ENCODE results near the gene SIGLEC12.

SIGLEC12 gene

DNA sequence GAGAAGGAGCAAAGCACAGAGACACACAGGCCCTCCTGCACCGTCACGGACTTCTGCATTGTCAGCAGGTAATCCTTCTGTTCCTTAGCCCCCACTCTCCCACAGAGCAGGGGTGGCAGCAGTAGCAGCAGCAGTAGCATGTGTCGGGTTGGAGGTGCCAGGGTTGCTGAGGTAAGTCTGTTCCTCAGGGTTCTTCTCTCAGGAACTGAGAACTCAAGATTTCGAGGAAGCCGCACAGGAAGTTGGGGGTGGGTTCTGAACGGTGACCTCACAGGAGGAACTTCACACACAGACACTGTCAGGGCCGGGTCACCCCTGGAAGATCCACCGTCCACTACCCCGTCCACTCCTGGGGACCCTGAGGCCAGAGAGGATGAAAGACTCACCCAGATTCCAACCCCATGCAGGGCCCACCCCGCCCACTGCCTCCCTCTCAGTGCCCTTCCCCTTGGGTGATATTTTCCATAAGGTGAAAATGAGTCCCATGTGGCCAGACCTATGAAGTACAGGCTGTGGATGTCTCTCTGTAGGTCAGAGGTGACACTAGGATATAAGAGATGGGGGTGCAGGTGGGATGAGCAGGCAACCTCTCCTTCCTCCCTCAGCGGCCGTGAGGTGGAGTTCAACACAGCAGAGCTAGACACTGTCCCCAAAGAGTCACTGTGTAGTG lies at the start of gene SIGLEC12:
Gene SIGLEC12, minus strand, starts transcription at position 207 of the 670 bp plus-strand sequence. Its CDS starts 67 bp downstream, at position 140.
- no peak for DNase-seq (ENCODE audit: low read depth in 1 of 2, low spot score in 1 of 2)

DNA sequence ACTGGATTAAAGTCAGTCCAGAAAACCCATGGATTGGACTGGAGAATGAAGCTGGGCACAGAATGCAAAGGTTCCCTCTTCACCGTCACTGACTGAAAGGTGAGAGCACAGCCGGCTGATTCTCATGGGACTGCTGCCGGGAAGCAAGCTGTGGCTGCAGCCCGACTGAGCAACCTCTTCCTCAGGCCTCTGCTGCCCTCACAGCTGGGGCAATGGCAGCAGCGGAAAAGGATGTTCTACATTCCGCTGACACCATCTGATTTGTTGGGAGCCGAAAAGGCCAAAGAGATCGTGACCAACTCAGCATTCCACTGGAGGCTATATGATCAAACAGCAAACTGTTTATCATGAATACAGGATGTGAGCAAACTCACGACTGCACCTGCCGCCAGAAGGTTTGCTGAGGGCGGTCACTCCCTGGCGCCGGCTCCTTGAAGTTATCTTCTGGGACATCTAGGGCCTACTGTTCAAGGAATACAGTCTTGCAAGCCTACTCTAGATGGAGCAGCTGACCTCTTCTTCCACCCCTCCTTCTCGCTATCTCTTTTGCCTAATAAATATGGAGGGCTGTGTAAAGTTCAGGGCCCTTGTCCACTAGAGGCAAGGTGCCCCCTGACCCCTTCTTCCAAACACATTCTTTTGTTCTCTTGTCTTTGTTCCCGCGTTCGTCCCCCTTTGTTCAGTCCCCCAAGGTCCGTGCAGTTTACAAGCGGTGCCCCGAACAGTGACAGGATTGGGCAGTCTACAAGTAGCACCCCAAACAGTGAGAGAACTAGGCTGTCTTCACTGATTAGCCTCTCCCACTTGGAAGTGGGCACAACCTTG lies 49.5 kb upstream of the SIGLEC12 start:
- no peak for DNase-seq (ENCODE audit: low read depth in 1 of 2, low spot score in 1 of 2)

DNA sequence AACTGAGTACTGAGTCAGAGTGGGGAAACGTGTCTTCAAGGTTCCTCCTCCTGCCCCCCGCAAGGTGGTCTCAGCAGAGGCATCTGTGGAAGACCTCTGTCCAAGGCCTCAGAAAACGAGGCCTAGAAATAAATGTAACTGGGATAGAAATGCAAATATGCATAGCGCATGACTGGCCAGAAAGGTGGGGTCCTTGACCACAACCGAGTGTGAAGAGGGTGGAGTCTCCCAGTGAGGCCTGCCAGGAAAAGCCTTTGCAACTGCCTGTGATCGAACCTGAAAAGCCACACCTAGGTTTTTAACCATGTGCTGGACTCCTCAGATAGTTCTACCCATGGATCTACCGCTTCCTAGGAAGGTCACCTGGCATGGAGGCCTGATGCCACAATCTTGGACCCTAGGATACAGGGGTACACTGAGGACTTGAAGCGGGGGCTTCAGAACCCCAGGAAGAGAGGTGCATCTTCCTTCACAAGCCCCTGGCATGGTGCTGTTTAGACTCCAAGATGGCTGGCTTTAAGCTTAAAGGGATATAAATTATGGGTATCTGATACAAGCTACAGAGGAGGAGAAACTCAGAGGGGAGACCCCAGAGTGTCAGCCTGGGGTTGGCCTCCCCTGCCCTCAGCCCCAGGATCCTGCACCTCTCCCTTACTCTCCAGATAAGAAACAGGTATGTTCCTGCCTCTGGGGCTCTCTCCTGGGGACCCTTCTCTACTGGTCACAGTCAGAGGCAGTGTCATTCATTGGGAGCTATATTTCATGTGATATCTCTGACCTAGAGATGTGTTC lies 48.1 kb upstream of the SIGLEC12 start:
- no peak for DNase-seq (ENCODE audit: low read depth in 1 of 2, low spot score in 1 of 2)

DNA sequence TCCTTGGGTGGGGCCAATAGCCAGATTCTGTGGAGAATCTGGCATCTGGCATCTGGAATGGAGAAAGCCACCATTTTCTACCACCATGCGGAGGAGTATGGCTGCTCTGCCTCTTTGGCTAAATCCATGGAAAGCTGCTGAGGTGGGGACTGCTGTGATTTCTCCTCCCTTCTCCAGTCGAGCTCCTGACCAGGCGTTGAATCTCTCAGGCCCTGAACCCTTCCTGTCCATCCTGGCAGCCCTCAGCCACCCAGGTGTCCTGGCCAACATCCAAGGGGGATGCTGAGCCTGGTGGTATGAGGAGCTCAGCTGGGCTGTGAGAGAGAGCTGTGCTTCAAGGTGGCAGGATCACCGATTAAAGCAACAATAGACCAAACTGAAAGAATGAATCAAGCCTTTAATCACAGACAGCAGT lies 47.3 kb upstream of the SIGLEC12 start:
- DNase-seq (ENCODE audit: low read depth in 1 of 2, low spot score in 1 of 2): no peak

DNA sequence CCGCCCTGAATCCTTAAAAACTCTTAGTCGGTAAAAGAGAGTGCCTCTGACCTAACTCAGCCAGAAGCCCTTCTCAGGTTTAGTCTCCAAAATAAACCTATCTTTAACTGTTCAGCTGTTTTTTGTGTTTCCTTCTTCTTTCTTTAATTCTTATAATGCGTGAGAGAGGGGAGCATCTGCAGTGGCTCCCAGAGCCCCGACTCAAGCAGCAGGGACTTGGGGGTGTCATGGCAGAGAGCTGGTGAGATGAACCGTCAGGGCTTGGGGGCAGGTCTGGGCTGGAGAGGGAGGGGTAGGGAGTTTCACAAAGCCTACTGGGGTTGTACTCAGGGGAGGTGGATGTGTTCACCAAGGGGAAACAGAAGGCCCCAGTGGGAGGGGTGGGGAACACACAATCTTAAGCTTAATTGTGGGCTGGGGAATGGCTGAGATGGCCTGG lies 46.6 kb upstream of the SIGLEC12 start:
- DNase-seq (ENCODE audit: low read depth in 1 of 2, low spot score in 1 of 2): no peak

DNA sequence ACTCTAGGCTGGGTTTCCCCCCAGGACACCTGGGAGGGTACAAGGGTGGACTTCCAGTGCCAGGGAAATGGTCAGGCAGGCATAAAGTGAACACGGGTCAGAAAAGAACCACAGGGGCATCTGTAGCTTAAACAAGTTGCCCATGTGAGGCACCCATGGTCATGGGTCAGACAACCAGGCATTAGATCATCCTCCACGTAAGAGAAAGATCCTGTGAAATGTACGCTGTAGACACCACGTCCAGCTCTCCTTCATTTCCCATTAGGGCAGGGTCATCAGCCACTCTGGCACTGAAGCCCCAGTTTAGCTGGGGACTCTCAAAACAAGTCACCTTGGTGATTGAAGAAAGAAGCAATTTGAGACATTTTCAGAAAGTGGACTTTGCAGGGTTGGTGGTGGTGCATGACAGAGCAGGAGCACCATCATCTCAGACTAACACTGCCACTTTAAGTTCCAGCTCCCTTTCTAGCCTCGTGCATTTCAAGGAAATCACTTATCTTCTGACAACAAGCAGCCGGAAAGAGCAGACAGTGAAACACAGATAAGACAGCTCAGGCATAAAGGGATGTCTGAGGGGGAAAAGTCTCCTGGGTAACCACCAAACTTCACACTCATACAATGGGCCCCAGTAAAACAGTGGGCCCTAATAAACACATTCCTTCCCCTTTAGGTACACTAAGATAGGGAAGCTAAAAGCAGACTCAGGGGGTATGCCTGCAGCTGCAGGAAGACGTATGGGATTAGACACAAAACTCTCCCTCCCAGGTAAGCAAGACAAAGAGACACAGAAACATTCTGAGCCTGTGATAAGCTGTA lies 46.0 kb upstream of the SIGLEC12 start:
- DNase-seq (ENCODE audit: low read depth in 1 of 2, low spot score in 1 of 2): no peak

DNA sequence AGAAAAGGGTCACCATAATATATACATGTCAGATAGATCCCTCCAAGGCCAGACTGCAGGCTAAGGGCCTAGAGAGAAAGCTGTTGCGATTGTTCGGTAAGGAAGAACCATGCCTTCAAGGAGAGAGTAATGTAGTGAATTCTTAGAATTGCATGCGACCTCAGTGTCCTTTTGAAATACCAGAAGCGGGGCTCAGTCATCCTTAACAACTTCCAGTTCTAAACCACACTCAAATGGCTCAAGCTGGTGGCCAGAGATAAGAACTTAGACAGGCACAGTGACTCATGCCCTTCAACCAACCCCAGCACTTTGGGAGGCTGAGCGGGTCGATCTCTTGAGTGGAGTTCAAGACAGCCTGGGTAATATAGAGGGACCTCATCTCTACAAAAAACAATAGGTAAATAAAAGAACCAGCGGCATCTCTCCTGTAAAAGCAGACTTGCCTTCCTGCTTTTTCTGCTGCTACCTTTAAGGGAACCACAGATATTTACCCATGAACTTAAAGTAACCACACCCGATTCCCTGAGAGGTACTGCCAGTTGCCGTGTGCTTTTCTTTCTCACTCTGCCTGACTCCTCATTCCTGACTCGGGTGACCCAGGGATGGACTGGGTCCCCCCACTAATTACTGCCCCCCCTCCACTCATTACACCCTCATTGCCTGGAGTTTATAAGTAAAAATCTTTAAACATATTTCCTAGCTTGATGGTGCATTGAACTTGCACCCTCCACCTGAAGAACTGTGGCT lies 45.2 kb upstream of the SIGLEC12 start:
- no peak for DNase-seq (ENCODE audit: low read depth in 1 of 2, low spot score in 1 of 2)

DNA sequence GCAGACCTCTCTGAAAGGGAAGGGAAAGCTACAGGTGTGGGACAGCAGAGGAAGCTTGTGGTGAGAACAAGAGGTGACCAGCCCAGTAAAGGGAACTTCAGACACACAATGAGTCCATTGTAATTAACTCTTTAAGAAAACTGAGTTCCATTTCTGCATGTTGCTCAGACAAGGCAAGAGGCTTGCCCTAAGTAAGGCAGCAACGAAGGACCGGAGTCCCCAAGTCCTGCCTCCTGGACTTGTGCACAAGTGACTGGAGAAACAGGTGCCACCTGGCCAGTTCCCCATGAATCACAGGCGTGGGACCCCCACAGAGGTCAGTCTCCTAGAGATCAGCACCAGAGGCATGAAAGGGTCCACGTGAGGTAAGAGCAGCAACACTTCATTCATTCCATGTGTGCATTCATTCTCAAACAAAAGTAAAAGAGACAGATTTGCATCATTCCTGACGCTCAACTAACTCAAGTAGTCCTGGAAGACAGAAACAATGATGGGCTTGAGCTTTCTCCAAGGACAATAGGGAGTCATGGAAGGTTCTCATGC lies 44.6 kb upstream of the SIGLEC12 start:
- no peak for DNase-seq (ENCODE audit: low read depth in 1 of 2, low spot score in 1 of 2)

DNA sequence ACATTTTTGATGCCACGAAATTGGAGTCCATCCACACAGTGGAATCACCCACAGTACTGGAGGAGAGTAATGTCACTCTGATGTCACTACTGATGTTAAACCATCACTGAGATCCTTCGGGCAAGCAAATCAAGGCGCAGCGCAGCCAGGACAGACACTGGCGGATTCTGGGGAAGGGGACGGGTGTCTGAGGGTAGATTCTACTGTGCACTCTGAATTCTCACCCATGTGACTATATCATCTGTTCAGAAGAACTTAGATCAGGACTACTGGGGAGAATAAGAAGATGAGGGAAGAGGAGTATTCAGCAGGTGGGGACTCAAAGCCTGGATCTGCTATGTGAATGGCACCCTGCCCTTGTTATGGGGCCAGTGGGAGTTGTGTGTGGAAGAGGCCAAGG lies 42.4 kb upstream of the SIGLEC12 start:
- DNase-seq (ENCODE audit: low read depth in 1 of 2, low spot score in 1 of 2): no peak

DNA sequence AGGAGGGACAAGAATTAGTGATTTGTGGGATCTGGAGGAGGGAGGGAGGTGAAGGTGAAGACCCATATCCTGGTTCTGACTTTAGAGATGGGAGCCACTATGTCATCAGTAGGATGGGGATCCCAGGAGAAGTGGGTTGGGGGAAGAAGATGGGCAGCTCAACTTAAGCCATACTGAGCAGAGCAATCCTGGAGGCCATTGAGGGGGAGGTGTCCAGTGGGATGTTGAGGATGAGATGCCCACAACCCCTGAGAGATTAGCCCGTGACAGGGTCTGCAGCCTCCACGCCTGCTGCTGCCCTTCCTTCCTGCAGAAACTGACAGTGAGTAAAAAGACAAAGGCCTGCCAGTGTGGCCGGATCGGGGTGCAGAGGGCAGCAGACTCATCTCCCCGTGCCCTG lies 41.1 kb upstream of the SIGLEC12 start:
- DNase-seq (ENCODE audit: low read depth in 1 of 2, low spot score in 1 of 2): no peak

DNA sequence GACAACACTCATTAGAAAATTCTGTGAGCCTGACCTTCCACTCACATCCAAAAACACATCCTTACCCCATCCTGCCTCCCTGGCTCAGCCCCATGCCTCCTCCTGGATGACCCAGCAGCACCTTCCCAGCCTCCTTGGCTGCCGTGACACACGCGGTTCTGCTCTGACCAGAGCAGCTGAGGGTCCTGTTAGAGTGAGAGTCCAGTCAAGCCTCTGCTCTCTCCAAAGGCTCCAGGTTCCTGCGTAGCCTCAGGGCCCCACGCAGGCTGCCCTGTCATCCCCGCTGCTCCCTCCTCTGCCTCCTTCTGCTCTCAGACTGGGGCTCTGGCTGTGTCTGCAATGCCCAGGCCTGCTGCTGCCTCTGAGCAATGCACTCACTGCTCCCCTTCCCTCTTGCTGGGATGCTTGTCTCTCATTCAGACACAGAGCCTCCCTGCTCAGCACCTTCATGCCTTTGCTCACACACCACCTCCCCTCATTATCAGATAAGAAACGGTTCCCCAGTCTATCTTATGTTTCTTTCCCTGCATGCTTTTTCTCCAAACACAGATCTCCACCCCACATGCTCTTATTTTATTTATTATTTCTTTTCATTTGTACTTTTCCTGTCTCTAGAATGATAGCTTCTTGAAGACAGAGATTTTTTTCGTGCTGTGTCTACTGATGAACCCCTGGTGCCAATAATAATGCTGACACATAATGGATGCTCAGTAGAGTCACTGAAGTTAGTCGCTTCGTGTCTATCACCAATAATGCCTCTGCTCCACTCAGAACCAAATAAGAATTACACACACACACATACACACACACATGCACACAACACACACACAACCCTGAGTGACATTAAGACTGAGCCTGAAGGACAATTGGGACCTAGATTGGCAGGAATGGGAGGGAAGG lies 40.1 kb upstream of the SIGLEC12 start:
- DNase-seq (ENCODE audit: low read depth in 1 of 2, low spot score in 1 of 2): no peak

DNA sequence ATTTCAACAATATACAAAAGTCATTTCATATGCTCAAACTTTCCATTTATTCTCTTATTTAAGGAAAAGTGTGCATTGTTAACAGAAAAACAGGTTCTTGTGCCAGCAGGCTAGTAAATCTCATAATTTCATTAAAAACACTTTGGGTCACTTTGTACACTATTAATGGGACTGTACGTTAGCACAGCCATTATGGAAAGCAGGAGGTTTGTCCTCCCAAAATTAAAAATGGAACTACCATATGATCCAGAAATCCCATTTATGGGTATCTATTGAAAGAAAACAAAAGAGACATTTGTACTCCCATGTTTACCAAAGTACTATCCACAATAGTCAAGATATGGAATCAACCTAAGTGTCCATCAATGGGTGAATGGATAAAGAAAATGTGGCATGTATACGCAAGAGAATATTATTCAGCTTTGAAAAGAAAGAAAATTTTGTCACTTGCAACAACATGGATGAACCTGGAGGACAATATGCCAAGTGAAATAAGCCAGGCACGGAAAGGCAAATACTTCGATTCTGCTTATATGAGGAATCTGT lies 38.3 kb upstream of the SIGLEC12 start:
- no peak for DNase-seq (ENCODE audit: low read depth in 1 of 2, low spot score in 1 of 2)

DNA sequence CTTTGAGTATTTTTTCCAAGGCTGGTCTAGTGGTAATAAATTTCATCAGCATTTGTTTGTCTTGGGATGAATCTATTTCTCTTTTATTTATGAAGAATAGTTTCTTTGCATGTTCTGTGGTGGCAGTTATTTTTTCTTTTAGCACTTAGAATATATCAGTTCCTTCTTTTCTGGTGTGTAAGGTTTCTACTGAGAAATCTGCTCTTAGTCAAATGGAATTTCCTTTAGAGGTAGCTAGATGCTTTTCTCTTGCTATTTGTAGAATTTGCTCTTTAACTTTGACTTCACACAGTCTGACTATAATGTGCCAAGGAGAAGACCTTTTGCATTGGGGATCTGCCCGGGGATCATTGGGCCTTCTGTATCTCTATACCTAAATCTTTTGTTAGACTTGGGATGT lies 33.9 kb upstream of the SIGLEC12 start:
- no peak for DNase-seq (ENCODE audit: low read depth in 1 of 2, low spot score in 1 of 2)

DNA sequence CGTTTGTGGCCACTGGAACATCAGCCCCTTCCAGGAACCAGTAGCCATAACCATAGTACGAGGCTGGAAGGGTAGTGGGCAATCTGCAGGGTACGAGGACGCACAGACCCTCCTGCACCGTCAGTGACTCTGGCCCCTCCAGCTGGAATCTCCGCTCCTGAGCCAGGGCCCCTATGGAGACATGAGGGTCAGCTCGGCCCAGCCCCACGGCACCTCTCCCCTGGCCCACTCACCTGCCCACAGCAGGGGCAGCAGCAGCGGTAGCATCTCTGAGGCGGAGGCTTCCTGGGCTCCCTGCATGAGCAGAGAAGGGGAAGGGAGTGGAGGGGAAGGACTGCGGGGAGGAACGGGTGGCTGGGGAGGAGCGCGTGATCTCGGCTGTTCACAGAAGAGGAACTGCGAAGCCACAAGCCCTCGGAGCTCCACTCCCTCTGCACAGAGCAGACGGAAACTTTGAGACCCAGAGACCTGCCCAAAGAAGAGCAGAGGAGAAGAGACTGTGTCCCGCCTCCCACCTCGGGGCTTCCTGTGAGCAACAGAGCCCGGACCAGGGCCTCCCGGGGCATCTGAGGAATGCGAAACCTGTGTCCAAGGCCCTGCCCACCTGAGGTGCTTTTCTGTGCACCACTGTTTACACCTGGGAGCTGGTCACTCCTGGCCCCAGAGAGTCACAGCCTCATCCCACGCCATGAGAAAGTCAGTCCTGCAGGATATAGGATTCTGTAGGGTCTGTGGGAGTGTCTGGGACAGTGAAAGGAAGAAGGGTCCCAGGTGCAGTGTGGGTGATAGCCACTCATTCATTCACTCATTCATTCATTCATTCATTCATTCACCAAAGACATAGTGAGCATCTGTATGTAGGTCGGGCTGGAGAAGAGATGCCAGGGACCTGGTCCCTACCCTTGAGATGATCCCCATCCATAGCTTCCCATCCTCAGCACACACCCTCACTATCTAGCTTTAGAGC lies 30.0 kb upstream of the SIGLEC12 start, which contains the start of gene SIGLEC6:
Gene SIGLEC6, minus strand, starts transcription at position 322 of the 967 bp plus-strand sequence. Its CDS starts 22 bp downstream, at position 300.
- DNase-seq (ENCODE audit: low read depth in 1 of 2, low spot score in 1 of 2): no peak

DNA sequence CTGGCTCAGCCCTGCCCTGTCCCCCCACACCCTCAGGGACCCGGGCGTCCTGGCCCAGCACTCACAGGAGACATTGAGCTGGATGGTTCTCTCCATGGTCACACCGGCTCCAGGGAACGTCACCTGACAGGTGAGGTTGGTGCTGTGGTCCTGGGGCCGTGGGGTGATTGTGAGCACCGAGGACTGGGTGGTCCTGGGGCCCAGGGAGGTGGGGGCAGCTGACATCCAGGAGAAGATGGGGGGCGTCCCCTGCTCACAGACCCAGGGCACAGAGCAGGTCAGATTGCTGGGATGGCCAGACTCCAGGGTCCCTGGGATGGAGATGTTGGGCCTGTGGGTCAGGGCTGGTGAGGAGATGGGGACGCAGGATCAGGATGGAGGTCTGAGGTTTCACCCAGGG lies 29.0 kb upstream of the SIGLEC12 start:
- DNase-seq (ENCODE audit: low read depth in 1 of 2, low spot score in 1 of 2): no peak

DNA sequence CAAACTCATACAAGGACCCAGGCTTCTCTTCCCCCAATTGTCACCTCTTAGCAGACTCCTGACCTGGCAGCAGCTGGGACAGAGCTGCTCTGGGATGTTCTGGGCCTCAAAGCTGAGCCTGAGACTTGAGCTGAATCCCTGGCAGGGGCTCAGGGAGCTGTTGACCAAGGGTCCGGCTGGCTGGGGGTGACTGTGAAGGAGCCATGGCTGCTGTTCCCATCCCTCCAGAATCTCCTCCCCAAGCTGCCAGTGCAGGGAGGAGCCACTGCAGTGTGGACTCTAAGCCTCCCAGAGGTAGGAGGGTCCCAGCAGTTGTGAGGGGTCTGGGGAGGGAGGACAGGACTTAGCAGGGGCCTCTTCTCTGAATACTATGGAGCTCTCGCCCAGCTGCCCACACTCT lies 27.7 kb upstream of the SIGLEC12 start:
- DNase-seq (ENCODE audit: low read depth in 1 of 2, low spot score in 1 of 2): no peak

DNA sequence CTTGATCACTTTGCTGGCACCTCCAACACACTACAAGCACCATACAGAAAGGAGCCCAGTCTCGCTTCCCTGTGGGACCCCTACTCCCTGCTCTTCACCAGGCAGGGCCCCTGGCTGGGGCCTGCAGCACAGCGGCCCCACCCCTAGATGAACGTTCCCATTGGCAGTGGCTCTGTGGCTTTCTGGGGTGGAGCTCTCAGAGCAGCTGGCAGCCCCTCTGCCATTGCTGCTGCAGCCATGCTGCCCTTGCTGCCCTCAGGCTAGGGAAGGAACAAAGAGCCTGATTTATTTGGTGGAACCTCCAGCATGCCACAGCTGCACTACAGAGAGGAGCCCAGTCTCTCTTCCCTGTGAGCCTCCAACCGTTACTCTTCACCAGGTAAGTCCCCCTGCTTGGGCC lies 24.1 kb upstream of the SIGLEC12 start:
- DNase-seq (ENCODE audit: low read depth in 1 of 2, low spot score in 1 of 2): no peak

All from activated T-helper 1 cell treated with anti-CD3 and anti-CD28 coated beads, Interleukin-2, amount 50 U/mL, for 16 hours (primary cell).